Measurements from ENCODE around the gene TBC1D1.

- TF ChIP-seq POLR2A (IDR thresholded peaks at IDR 0.05; ENCODE audit: low read depth, low read length) (no peak), POLR2AphosphoS5 (IDR thresholded peaks at IDR 0.05; ENCODE audit: low read depth, low read length) (no peak)
Observed at GRCh38 chr4:38025665-38026064, 134.8 kb downstream of the TBC1D1 start.
